Sigmoid colon (tissue), 7 donors: ENCODE data around the gene CLEC7A. TPM values are rescaled to one million over a fixed set of nuclear protein-coding genes. Genes with fewer than 3 reads are reported as not detected.

Source experiments
- DNase-seq: peaks from one replicate; pipeline ENCODE4 v3.0.0-alpha.2; 2019
- H3K27ac ChIP-seq, 4 donors: fragments of 200-600 bp; sonication (generic); one replicate each; pipeline ENCODE4 v1.5.1; 2016 to 2019; ENCODE audit warnings: mild to moderate bottlenecking in 1 of 4
- H3K27me3 ChIP-seq, 3 donors: fragments of 200-600 bp; sonication (generic); one replicate each; pipeline ENCODE4 v1.5.1; 2019; ENCODE audit warnings: mild to moderate bottlenecking in 1 of 3
- H3K36me3 ChIP-seq, 4 donors: fragments of 200-600 bp; sonication (generic); one replicate each; pipeline ENCODE4 v1.5.1; 2016 to 2019
- H3K4me1 ChIP-seq, 4 donors: fragments of 200-600 bp; sonication (generic); one replicate each; pipeline ENCODE4 v1.5.1; 2017 to 2019
- H3K4me3 ChIP-seq, 4 donors: fragments of 200-600 bp; sonication (generic); one replicate each; pipeline ENCODE4 v1.5.1; 2017 to 2019; ENCODE audit warnings: mild to moderate bottlenecking in 2 of 4, moderate library complexity in 1 of 4
- H3K9me3 ChIP-seq, 4 donors: fragments of 200-600 bp in 3 of 4; sonication (generic) in 3 of 4; one replicate each; pipeline versions ENCODE4 v1.5.1 to v1.6.1; 2013 to 2019
- EP300 ChIP-seq, 4 donors: sonication (generic); formaldehyde crosslinking; IDR thresholded peaks; one replicate each; pipeline ENCODE4 v1.6.1; 2017; ENCODE audit warnings: antibody characterized with exemption in 4 of 4
- POLR2A ChIP-seq, 2 donors: fragments of 450-650 bp; IDR thresholded peaks; one replicate each; pipeline ENCODE4 v1.6.1; 2016; ENCODE audit warnings: antibody characterized with exemption in 2 of 2, mild to moderate bottlenecking in 2 of 2, moderate library complexity in 2 of 2
- POLR2AphosphoS5 ChIP-seq, 4 donors: sonication (generic); formaldehyde crosslinking; IDR thresholded peaks; one replicate each; pipeline ENCODE4 v1.6.1; 2017; ENCODE audit warnings: antibody characterized with exemption in 4 of 4
- WGBS, 2 donors: extraction: QIAGEN DNeasy Blood & Tissue Kit; methylation state at CpG; one replicate each; pipeline ENCODE4 v1.1.7; 2013; 5-methylcytosine and 5-hydroxymethylcytosine counted together
- intact Hi-C: fragments of 100-400 bp; cut with DNase I; formaldehyde crosslinking; loops from one replicate; pipeline ENCODE4 v1.15.1; 2023
- polyA plus RNA-seq, 3 donors: library from polyadenylated mRNA; stranded (reverse); fragments of 200-250 nt; gene quantifications; one replicate each; pipeline ENCODE4 v1.2.3, GENCODE V29; 2013
- total RNA-seq, 4 donors: library from RNA; depleted of rRNA; stranded (reverse); fragments of >200 nt; gene quantifications; one replicate each; pipeline ENCODE4 v1.1.0, GENCODE V29; 2016
- TF ChIP-seq, protein P1 (sequence below), 4 experiments: fragments of 450-650 bp in 3 of 4; fragments of 200-600 bp in 1 of 4; IDR thresholded peaks; one replicate each; pipeline ENCODE4 v1.5.1; 2016 to 2019; ENCODE audit warnings: antibody characterized with exemption in 4 of 4, mild to moderate bottlenecking in 3 of 4, moderate library complexity in 2 of 4
- donor health status: healthy with polysubstance abuse.
- donor health status: Bipolar disorder and iron deficiency.
- donor health status: healthy.

The CLEC7A gene
- total RNA-seq (10 to 100 TPM in 1 of 4 donors, 1 to 10 TPM in 3; 6.1 to 11.1 (median 8.8) TPM), polyA plus RNA-seq (10 to 100 TPM in 1 of 3 donors, 1 to 10 TPM in 2; 1.8 to 10.2 (median 9.8) TPM)

DNA sequence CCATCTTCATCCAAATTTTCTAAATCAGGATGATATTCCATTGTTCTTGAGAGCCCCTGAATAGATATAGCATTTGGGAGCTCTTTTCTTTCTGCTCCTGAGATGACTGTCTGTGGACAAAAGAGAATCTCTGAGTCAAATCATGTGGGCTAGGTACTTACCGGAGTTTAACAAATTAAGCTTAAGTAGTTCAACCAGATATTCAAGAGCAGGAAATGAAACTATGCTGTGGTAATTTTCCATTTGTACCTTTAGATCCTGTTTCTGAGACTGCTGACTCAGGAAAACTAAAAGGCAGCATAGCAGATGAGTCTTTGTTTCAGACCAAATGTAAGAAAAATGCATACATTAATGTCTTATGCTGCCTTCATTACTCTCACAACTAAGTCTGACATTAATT lies at the start of gene CLEC7A:
Gene CLEC7A, minus strand, starts transcription at position 158 of the 400 bp plus-strand sequence. Its CDS starts 117 bp downstream, at position 41.
- H3K9me3 ChIP-seq = no peaks in the 10 kb centered on the region
- intact Hi-C loops = no loop called here
- DNase-seq = no peak
- H3K4me3 ChIP-seq = peak within 1 kb of the TSS in 2 of 4 donors; percentile 11 to 27
- no peaks in the 10 kb centered on the region for H3K27me3 ChIP-seq
- no peaks in the 10 kb centered on the region for H3K36me3 ChIP-seq
- 32 to 72% methylated on average over 1 of the region's 1 CpG for WGBS, 2 donors
- H3K4me1 ChIP-seq = no peaks in the 10 kb centered on the region
- TF ChIP-seq POLR2A (IDR thresholded peaks at IDR 0.05) = no peak
- TF ChIP-seq, protein P1, sequence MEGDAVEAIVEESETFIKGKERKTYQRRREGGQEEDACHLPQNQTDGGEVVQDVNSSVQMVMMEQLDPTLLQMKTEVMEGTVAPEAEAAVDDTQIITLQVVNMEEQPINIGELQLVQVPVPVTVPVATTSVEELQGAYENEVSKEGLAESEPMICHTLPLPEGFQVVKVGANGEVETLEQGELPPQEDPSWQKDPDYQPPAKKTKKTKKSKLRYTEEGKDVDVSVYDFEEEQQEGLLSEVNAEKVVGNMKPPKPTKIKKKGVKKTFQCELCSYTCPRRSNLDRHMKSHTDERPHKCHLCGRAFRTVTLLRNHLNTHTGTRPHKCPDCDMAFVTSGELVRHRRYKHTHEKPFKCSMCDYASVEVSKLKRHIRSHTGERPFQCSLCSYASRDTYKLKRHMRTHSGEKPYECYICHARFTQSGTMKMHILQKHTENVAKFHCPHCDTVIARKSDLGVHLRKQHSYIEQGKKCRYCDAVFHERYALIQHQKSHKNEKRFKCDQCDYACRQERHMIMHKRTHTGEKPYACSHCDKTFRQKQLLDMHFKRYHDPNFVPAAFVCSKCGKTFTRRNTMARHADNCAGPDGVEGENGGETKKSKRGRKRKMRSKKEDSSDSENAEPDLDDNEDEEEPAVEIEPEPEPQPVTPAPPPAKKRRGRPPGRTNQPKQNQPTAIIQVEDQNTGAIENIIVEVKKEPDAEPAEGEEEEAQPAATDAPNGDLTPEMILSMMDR (IDR thresholded peaks at IDR 0.05) = no peak
- TF ChIP-seq EP300 (IDR thresholded peaks at IDR 0.05) = no peak
- peak in 2 of 4 donors; percentile 27 to 37 for TF ChIP-seq POLR2AphosphoS5 (IDR thresholded peaks at IDR 0.05)
- peak within 1 kb of the TSS in 3 of 4 donors; percentile 34 to 55 (median 50) for H3K27ac ChIP-seq

DNA sequence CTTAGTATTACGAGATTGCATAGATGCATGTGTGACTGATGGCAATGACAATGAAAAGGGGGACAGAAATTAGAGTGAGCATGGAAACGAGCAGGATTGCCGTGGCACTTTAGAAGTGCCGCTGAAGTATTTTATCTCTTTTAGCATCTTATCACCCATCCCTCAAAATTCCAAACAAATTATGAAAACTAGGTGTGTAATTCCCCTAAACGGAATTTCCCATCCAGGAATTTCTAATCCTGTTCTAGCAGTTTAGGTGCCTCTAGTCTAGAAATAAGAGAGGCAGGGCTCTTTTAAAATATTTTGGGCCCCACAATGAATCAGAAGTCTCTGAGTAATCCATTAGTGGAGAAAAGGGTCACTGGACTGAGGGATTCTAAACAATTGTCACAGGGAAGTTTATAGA lies 49.8 kb upstream of the CLEC7A start:
- DNase-seq = no peak
- intact Hi-C loops = no loop called here
- Histone ChIP-seq H3K27ac (no peak overlapping the region), H3K36me3 (no peaks in the 10 kb centered on the region), H3K4me1 (peaks cover 0 to 11% (median 4%) of the 10 kb centered on the region in 4 donors), H3K27me3 (no peaks in the 10 kb centered on the region), H3K4me3 (no peak overlapping the region), H3K9me3 (no peaks in the 10 kb centered on the region)
- 81 to 83% methylated on average over 5 of the region's 5 CpGs for WGBS, 2 donors
- TF ChIP-seq POLR2A (IDR thresholded peaks at IDR 0.05) (no peak), POLR2AphosphoS5 (IDR thresholded peaks at IDR 0.05) (no peak), EP300 (IDR thresholded peaks at IDR 0.05) (no peak)
- TF ChIP-seq, protein P1 (IDR thresholded peaks at IDR 0.05) = no peak

DNA sequence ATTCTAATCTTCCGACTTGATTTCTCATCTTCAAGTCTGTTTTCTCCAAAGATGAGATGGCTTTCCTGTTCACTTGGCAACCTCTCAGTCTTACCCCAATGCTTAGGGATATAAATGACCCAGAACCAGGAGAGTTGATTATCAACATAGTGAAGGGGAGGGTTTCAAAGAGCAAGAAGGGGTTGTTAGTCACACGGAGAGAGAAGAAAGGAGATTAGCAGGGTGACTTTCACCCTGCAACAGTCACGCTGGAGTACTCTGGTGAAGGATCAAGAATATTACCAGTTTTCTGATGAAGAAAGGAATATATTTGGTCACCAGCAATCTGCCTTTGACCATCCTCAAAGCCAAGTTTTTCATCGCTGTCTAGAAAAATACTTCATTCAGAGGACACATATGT lies 48.8 kb upstream of the CLEC7A start, which contains the start of gene TMEM52B:
Gene TMEM52B, plus strand, starts transcription at position 212 of the 400 bp plus-strand sequence. CDS start 543 bp downstream, outside the sequence.
- H3K27me3 ChIP-seq = no peaks in the 10 kb centered on the region
- H3K4me1 ChIP-seq = peaks cover 0 to 1% (median 0%) of the 10 kb centered on the region in 4 donors
- no peak for DNase-seq
- intact Hi-C loops = no loop called here
- no peak within 1 kb of the TSS for H3K27ac ChIP-seq
- WGBS, 2 donors = 80 to 89% methylated on average over 4 of the region's 4 CpGs
- TF ChIP-seq POLR2AphosphoS5 (IDR thresholded peaks at IDR 0.05) (no peak), POLR2A (IDR thresholded peaks at IDR 0.05) (no peak), EP300 (IDR thresholded peaks at IDR 0.05) (no peak)
- TF ChIP-seq, protein P1 (IDR thresholded peaks at IDR 0.05) = no peak
- H3K9me3 ChIP-seq = no peaks in the 10 kb centered on the region
- H3K4me3 ChIP-seq = no peak within 1 kb of the TSS
- no peaks in the 10 kb centered on the region for H3K36me3 ChIP-seq

DNA sequence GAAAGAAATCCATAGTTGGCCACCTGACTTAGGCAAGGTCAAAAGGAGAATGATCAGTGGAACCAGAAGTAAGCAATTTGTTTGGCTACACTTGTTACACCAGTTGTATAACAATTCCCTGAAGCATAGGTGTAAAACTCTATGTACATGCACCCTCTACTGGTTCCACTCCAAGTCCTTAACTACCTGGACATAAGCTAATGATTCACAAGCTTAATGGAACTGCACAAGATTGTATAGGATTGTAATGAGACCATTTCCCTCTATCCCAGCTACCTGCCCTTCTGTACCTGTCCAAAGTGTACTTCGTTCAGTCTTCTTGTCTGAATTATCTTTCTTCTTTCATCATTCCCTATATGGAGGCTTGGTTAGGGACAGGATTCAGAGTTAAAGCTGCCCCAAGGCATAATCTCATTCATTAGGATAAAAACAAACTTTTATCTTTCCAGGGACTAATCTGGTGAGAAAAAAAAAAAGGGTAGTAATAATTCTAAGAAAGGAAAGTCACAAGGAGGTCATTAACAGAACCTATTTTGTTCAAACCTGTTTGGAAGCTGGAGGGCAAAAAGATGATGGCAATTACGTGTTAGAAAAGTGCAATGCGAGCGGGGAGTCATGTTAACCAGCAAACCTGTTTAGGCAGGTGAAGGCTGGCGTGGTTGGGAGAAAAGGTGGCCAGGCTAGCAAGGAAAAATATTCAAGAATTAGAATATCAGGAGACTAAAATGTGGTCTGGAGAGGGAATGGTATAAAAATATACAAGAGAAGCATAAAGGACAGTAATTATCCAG lies 46.0 kb upstream of the CLEC7A start:
- no peak for DNase-seq
- Histone ChIP-seq H3K4me3 (no peak overlapping the region), H3K36me3 (no peaks in the 10 kb centered on the region), H3K27me3 (no peaks in the 10 kb centered on the region), H3K9me3 (no peaks in the 10 kb centered on the region), H3K27ac (no peak overlapping the region), H3K4me1 (no peaks in the 10 kb centered on the region)
- WGBS, 2 donors = 21 to 67% methylated on average over 5 of the region's 5 CpGs
- intact Hi-C loops = no loop called here
- TF ChIP-seq POLR2AphosphoS5 (IDR thresholded peaks at IDR 0.05) (no peak), EP300 (IDR thresholded peaks at IDR 0.05) (no peak), POLR2A (IDR thresholded peaks at IDR 0.05) (no peak)
- TF ChIP-seq, protein P1 (IDR thresholded peaks at IDR 0.05) = no peak
